Purkinje cell (primary cell): Measurements from ENCODE around the gene TAPBP. TPM values are rescaled to one million over a fixed set of nuclear protein-coding genes. Genes with fewer than 3 reads are reported as not detected.

ENCODE experiments used
- polyA plus RNA-seq: library from polyadenylated mRNA; unstranded; fragments of >200 nt; fragmentation: Nextera tagmentation; gene quantifications from 2 replicates; pipeline ENCODE4 v1.2.1, GENCODE V29; 2014

Gene TAPBP
- 10.8 and 14.1 TPM in 2 replicates for polyA plus RNA-seq

DNA sequence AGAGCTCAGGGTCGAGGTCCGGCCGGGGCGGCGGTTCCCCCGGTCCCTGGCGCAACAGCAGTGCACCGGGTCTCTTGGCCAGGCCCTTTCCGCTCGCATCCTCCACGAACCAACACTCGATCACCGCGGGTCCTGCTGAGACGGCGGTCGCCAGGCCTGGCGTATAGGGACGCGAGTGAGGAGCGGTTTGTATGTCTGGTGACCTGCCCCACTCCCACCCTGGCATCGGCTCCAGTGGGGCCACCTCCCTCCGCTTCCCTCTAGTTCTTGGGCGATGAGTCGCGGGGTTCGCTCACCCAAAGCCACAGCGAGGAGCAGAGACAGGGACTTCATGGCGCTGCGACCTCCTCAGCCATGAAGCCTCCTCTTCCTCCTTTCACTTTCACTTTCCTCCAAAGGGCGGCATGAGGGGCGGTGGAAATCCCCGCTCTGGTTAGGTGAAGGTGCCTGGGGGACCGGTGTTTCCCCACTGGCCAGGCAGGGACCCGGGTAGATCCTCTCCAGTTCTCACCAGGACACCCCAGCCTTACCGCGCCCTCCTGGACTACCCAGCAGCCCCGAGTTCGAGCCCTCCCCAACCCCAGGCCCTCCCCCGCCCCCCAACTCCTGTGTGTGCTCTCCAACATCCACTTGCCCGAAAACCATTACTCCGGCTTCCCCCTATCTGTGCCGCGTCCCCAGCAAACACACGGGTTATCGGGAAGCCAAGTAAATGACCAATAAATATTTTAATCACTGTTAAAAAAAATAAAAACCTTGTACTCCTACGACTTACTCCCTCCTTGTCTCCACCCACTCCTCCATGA, at the start of gene TAPBP:
TSS of gene TAPBP (minus strand) at position 370 of the 806 bp plus-strand sequence. CDS start at position 333, 37 bp downstream.

DNA sequence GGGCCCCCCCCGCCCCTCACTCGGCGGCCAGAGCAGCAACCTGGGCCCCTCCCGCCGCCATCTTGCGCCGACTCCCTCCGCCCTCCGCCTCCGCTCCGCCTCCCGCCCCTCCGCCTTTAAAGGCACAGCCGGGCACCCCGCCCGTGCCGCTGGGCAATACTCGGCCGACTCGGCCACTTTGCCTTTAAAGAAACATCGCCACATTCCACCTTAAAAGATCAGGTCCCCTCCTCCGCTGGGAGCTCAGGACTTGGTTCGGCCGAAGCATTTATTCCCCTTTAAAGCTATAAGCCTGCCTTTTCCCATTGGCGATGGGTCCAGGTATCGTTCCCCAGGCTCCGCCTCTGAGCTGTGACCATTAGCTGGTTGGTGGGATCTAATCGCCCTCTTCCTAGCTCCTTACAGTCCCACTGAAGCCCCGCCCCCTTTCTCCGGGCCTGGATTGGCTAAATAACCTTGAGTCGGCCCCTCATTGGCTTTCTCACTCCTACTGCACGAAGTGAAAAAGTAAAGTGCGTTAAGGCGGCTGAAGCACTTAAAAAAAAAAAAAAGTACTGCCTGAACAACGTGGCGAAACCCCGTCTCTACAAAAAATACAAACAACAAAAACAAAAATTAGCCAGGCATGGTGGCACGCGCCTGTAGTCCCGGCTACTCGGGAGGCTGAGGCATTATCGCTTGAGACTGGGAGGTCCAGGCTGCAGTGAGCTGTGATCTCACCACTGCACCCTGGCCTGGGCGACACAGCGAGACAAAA, 4.0 kb upstream of the TAPBP start, which contains the start of gene ZBTB22:
TSS of gene ZBTB22 (minus strand) at position 76 of the 757 bp plus-strand sequence. CDS start 828 bp downstream, outside the sequence.

DNA sequence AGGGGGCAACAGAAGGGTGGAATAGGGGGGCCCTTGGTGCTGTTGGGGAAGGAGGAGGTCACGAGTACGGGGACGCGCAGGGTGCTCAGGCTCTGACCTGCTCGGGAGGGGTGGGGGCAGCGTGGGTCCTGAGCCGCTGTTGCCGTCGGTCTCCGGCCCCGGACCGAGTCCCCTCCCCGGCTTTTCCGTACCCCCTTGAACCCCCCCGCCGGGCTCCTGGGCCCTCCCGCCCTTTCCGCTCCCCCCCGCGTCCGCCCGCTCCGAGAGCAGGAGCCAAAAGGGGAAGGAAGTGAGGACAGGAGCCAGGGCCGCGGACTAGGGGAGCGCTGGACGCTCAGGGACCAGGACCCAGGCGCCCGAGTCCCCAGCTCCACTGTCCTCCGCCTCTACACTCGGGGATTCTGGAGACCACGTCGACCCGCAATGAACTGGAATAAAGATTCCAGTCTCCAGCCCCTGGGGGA, 15.1 kb downstream of the TAPBP start, which contains the start of gene RGL2:
TSS of gene RGL2 (minus strand) at position 170 of the 464 bp plus-strand sequence. CDS start 332 bp downstream, outside the sequence.

DNA sequence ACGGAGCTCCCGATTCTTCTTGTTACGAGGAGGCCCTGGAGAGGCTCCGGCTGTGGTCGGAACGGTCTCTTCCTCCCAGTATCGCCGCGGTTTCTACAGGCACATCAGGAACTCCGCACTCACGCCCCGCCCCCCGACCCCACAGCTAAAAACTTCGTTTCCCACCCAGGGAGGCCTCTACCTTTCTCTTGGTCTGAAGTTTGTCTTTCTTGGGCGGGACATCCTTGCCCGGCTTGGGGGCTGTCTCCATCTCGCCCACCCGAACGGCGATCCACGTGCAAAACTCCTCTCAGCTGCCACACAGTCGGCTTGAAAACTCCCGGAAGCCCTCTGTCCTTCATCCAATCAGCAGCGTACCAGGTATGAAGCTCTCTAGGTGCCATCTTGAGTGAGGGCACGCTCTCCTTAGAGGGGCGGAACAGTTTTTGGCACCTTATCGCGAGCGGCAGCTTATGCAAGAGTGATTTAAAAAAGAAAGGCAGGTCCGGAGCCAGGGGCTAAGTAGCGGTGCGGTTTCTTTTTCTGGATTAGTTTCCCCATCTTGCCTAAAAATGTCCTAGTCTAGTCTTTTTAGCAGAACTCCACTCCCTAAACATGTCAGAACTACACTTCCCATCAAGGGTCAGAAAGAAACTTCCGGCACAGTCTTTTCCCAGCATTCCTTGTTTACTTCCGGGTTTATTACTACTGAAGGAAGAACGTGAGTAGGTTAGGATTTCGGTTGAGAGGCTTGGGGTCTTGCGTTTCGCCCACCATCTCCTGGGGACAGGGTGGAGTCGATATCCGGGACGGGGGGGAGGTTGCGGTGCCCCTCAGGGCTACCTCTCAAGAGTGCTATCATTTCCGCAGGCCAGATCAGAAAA, 24.7 kb downstream of the TAPBP start, which contains the start of the genes PFDN6 and WDR46:
TSS of gene PFDN6 (plus strand) at position 681 of the 863 bp plus-strand sequence. CDS start 256 bp downstream, outside the sequence.
TSS of gene WDR46 (minus strand) at position 319 of the 863 bp plus-strand sequence. CDS start at position 250, 69 bp downstream.

DNA sequence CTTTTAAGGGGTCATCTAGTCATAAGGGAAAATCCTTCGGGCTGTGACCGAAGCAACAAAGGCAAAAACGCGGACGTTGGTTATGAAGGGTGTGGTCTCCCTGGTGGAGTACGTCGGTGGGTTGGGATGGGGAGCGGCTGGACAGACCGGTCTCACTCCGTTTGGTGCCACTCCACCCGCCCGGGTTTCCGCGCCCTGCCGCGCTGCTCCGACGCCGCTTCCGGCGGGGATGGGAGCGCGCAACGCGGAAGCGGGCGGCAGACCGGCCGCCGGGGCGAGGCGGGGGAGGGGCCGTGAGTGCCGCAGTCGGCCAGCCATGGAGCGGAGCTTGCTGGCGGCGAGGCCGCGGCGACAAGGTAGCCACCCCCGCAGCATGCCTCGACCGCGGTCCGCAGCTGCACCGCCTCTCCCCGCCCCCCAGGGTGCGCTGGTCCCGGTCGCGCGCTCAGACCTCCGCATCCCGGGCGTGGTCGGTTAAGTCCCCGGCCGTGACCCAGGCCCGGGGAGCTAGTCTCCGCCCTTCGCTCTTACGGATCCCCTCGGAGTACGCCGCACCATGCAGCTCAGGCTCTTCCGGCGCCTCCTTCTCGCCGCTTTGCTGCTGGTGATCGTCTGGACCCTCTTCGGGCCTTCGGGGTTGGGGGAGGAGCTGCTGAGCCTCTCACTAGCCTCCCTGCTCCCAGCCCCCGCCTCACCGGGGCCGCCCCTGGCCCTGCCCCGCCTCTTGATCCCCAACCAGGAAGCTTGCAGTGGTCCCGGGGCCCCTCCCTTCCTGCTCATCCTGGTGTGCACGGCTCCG, 36.8 kb downstream of the TAPBP start, which contains the start of gene B3GALT4:
TSS of gene B3GALT4 (plus strand) at position 260 of the 799 bp plus-strand sequence. CDS start at position 557, 297 bp downstream.

DNA sequence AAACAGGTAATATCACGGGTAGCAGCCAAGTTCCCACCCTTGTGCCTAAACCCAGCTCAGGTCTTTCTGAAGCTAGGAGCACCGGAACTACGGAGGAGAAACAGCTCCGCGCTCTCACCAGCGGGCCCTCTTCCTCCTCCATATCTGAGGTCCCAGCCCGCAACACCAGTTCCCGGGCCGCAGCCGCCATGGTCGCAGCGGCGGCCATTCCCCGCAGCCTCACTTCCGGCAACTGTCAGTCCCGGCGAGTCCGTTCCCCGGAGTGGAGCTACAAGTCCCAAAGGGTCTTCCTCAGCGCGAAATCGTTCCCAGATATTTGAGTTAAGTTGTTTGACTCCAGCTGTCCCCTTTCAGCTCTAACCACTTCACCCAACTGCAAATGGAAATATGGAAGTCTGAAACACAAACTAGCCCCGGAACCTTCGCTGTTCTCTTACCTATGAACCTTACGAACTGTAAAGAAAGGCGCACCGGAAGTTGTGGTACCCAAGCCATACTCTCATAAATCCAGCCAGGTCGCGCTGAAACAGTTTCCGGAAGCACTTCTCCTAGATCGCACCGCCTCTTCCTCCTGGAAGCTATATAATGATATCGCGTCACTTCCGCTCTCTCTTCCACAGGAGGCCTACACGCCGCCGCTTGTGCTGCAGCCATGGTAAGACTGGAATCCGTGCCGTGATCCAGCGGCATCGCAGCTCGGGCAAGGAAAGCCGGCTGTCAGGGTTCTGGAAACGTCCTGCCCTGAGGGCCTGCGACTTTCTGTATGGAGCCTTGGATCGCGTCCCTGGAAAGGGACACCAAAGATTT, 42.2 kb downstream of the TAPBP start, which contains the start of the genes RPS18 and VPS52:
TSS of gene RPS18 (plus strand) at position 608 of the 807 bp plus-strand sequence. CDS start at position 653, 45 bp downstream.
TSS of gene VPS52 (minus strand) at position 409 of the 807 bp plus-strand sequence. CDS start at position 208, 201 bp downstream.

Other genes with a start within 250 kb of the TAPBP start
- gene HLA-DPA1, start 240.4 kb downstream of the TAPBP start, polyA plus RNA-seq = 0.26 and 0.92 TPM in 2 replicates
- gene HLA-DPB1, start 238.1 kb downstream of the TAPBP start, polyA plus RNA-seq = 112 and 120 TPM in 2 replicates
- 0.67 and 1.0 TPM in 2 replicates for gene COL11A2, start 121.6 kb downstream of the TAPBP start, polyA plus RNA-seq
- gene RXRB, start 113.4 kb downstream of the TAPBP start, polyA plus RNA-seq = 3.3 and 5.7 TPM in 2 replicates
- gene SLC39A7, start 113.2 kb downstream of the TAPBP start, polyA plus RNA-seq = 5.7 and 9.7 TPM in 2 replicates
- 3.1 and 10.1 TPM in 2 replicates for gene HSD17B8, start 109.4 kb downstream of the TAPBP start, polyA plus RNA-seq
- gene RING1, start 105.6 kb downstream of the TAPBP start, polyA plus RNA-seq = 6.8 and 15.9 TPM in 2 replicates
- gene VPS52, start 42.2 kb downstream of the TAPBP start, polyA plus RNA-seq = 31.6 and 34.2 TPM in 2 replicates
- gene RPS18, start 42.0 kb downstream of the TAPBP start, polyA plus RNA-seq = 709 and 869 TPM in 2 replicates
- 2.2 and 2.3 TPM in 2 replicates for gene B3GALT4, start 37.0 kb downstream of the TAPBP start, polyA plus RNA-seq
- gene WDR46, start 24.8 kb downstream of the TAPBP start, polyA plus RNA-seq = 22.4 and 46.1 TPM in 2 replicates
- gene PFDN6, start 24.5 kb downstream of the TAPBP start, polyA plus RNA-seq = 5.6 and 8.8 TPM in 2 replicates
- gene RGL2, start 15.1 kb downstream of the TAPBP start, polyA plus RNA-seq = 3.2 and 5.0 TPM in 2 replicates
- 0.42 and 1.6 TPM in 2 replicates for gene ZBTB22, start 3.7 kb upstream of the TAPBP start, polyA plus RNA-seq
- gene DAXX, start 8.9 kb upstream of the TAPBP start, polyA plus RNA-seq = 6.0 and 6.5 TPM in 2 replicates
- not detected in 2 replicates for gene KIFC1, start 77.7 kb upstream of the TAPBP start, polyA plus RNA-seq
- 14.0 and 14.2 TPM in 2 replicates for gene PHF1, start 96.9 kb upstream of the TAPBP start, polyA plus RNA-seq
- 385 and 492 TPM in 2 replicates for gene CUTA, start 104.0 kb upstream of the TAPBP start, polyA plus RNA-seq
- 0.24 and 1.9 TPM in 2 replicates for gene SYNGAP1, start 106.0 kb upstream of the TAPBP start, polyA plus RNA-seq
- gene ZBTB9, start 140.5 kb upstream of the TAPBP start, polyA plus RNA-seq = 1.7 and 2.4 TPM in 2 replicates